ENCODE data around the gene GORAB. TPM values are rescaled to one million over a fixed set of nuclear protein-coding genes. Genes with fewer than 3 reads are reported as not detected.
A peak's percentile ranks its signal among the peaks of the same experiment; 100 is the strongest.

Gene GORAB
- polyA plus RNA-seq, 1 of the 3 experiments (the other 2 are of a cell fraction), result 10.5 TPM

- H3K79me2 ChIP-seq (ENCODE audit: insufficient read depth), result no peaks in the 10 kb centered on the region
- POLR2A ChIA-PET, result no interaction called here
- H3K9me2 ChIP-seq, result no peaks in the 10 kb centered on the region
- DNase-seq, result no peak
- H3K4me2 ChIP-seq, result no peak overlapping the region
- CTCF ChIA-PET, result no interaction called here
- H3F3A ChIP-seq (replicated peaks; ENCODE audit: insufficient read depth), result no peaks in the 10 kb centered on the region
- no peaks in the 10 kb centered on the region for H3K9me3 ChIP-seq
- 3% methylated on average over 1 of the region's 1 CpG for WGBS (ENCODE audit: low lambda C conversion rate)
- peaks cover 0 to 3% of the 10 kb centered on the region in 2 experiments; a peak in 1 of 4 replicates for H3K4me1 ChIP-seq (ENCODE audit: control insufficient read depth in 1 of 2, insufficient read depth in 2 of 2, low read depth in 1 of 2, low read length in 1 of 2)
- no peaks in the 10 kb centered on the region for H3K36me3 ChIP-seq (replicated peaks in 1 of 2; ENCODE audit: control insufficient read depth in 1 of 2, insufficient read depth in 2 of 2, low read length in 1 of 2)
- H3K27me3 ChIP-seq (ENCODE audit: insufficient read depth), result no peaks in the 10 kb centered on the region
- no peak overlapping the region for H3K9ac ChIP-seq
- peak overlapping the region; percentile 78 for H2AFZ ChIP-seq (ENCODE audit: low read depth)
- no peak overlapping the region for H3K4me3 ChIP-seq (ENCODE audit: low read depth in 2 of 2, low read length in 1 of 2)
- H4K20me1 ChIP-seq (ENCODE audit: insufficient read depth), result no peaks in the 10 kb centered on the region
- H3K27ac ChIP-seq (ENCODE audit: low read depth in 2 of 2, low read length in 1 of 2), result peak overlapping the region in 1 of 2 experiments; percentile 20; a peak in 1 of 4 replicates
- TF ChIP-seq GATA2 (CRISPR knock-in tag; IDR thresholded peaks at IDR 0.05) (no peak), TAF1 (IDR thresholded peaks at IDR 0.05; ENCODE audit: borderline replicate concordance, low read depth, low read length) (no peak)
Observed at GRCh38 chr1:170510163-170510562, 21.8 kb upstream of the GORAB start.

GRCh38 chr1:170511038-170511437 is 20.9 kb upstream of the GORAB start:
- no peaks in the 10 kb centered on the region for H3K79me2 ChIP-seq (ENCODE audit: insufficient read depth)
- ChIA-PET CTCF (no interaction called here), POLR2A (no interaction called here)
- WGBS (ENCODE audit: low lambda C conversion rate), result 30% methylated on average over 5 of the region's 5 CpGs
- no peak overlapping the region; the same call in 1 of the 2 replicates for H2AFZ ChIP-seq (ENCODE audit: low read depth)
- H3K36me3 ChIP-seq (replicated peaks in 1 of 2; ENCODE audit: control insufficient read depth in 1 of 2, insufficient read depth in 2 of 2, low read length in 1 of 2), result no peaks in the 10 kb centered on the region
- peaks cover 0 to 3% of the 10 kb centered on the region in 2 experiments; a peak in 1 of 4 replicates for H3K4me1 ChIP-seq (ENCODE audit: control insufficient read depth in 1 of 2, insufficient read depth in 2 of 2, low read depth in 1 of 2, low read length in 1 of 2)
- no peak overlapping the region for H3K4me2 ChIP-seq
- no peak overlapping the region for H3K9ac ChIP-seq
- no peaks in the 10 kb centered on the region for H4K20me1 ChIP-seq (ENCODE audit: insufficient read depth)
- H3F3A ChIP-seq (replicated peaks; ENCODE audit: insufficient read depth), result no peaks in the 10 kb centered on the region
- no peak for DNase-seq
- H3K27ac ChIP-seq (ENCODE audit: low read depth in 2 of 2, low read length in 1 of 2), result no peak overlapping the region
- TF ChIP-seq GATA2 (CRISPR knock-in tag; IDR thresholded peaks at IDR 0.05) (no peak), TEAD4 (IDR thresholded peaks at IDR 0.05; ENCODE audit: borderline replicate concordance, insufficient read depth) (no peak), NRF1 (IDR thresholded peaks at IDR 0.05; ENCODE audit: low read depth, low read length) (no peak), EP300 (IDR thresholded peaks at IDR 0.05; ENCODE audit: borderline replicate concordance in 1 of 2, low read depth in 1 of 2, low read length in 1 of 2) (no peak), USF2 (IDR thresholded peaks at IDR 0.05; ENCODE audit: borderline replicate concordance, low read depth, low read length) (no peak), ELF1 (IDR thresholded peaks at IDR 0.05) (no peak), POLR2AphosphoS5 (IDR thresholded peaks at IDR 0.05; ENCODE audit: low read depth, low read length) (no peak), TAF1 (IDR thresholded peaks at IDR 0.05; ENCODE audit: borderline replicate concordance, low read depth, low read length) (no peak), FOSL2 (IDR thresholded peaks at IDR 0.05; ENCODE audit: borderline replicate concordance, low read depth) (no peak), JUND (IDR thresholded peaks at IDR 0.05) (no peak), TCF12 (IDR thresholded peaks at IDR 0.05) (no peak), CTCF (IDR thresholded peaks at IDR 0.05) (no peak), CHD2 (IDR thresholded peaks at IDR 0.05; ENCODE audit: low read length, partially characterized antibody) (no peak), USF1 (IDR thresholded peaks at IDR 0.05; ENCODE audit: borderline replicate concordance, low read depth) (no peak), IRF3 (IDR thresholded peaks at IDR 0.05; ENCODE audit: low read depth, low read length) (no peak), NFIC (IDR thresholded peaks at IDR 0.05; ENCODE audit: borderline replicate concordance) (no peak), RCOR1 (IDR thresholded peaks at IDR 0.05; ENCODE audit: low read length) (no peak), REST (IDR thresholded peaks at IDR 0.05; ENCODE audit: low read depth, low read length) (no peak)
- no peaks in the 10 kb centered on the region for H3K9me3 ChIP-seq
- no peaks in the 10 kb centered on the region for H3K9me2 ChIP-seq
- H3K4me3 ChIP-seq (ENCODE audit: low read depth in 2 of 2, low read length in 1 of 2), result no peak overlapping the region
- H3K27me3 ChIP-seq (ENCODE audit: insufficient read depth), result no peaks in the 10 kb centered on the region
